Loucy (cell line): ENCODE measurements around the gene SMIM5.

Experiments
- EZH2phosphoT487 ChIP-seq: fragments of 200-600 bp; IDR thresholded peaks from 2 replicates; pipeline ENCODE4 v1.6.1; 2018; ENCODE audit warnings: antibody characterized with exemption, mild to moderate bottlenecking, moderate library complexity, borderline replicate concordance
- TF ChIP-seq, protein P1 (sequence below): fragments of 200-600 bp; sonication (generic); conservative IDR thresholded peaks from 2 replicates; pipeline ENCODE4 v1.5.1; 2014; ENCODE audit warnings: mild to moderate bottlenecking, antibody characterized with exemption, low read length

DNA sequence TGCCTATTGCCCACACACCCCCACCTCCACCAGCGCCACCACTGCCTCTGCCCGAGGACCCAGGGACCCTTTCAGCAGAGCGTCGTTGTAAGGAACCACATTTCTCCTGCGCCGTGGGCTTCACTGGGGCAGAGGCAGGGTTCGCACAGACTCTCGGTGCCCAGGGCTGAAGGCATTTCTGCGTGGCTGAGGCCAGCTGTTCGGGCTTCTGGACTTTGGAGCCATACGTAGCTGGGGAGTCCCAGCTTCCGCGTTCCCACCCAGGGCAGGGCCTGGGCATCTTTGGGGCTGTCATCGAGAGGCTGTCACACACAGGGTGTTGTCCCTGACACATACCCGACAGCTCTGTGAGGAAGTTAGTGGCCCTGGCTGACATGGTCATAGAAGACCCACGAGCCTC, 16.0 kb upstream of the SMIM5 start:
- TF ChIP-seq, protein P1, sequence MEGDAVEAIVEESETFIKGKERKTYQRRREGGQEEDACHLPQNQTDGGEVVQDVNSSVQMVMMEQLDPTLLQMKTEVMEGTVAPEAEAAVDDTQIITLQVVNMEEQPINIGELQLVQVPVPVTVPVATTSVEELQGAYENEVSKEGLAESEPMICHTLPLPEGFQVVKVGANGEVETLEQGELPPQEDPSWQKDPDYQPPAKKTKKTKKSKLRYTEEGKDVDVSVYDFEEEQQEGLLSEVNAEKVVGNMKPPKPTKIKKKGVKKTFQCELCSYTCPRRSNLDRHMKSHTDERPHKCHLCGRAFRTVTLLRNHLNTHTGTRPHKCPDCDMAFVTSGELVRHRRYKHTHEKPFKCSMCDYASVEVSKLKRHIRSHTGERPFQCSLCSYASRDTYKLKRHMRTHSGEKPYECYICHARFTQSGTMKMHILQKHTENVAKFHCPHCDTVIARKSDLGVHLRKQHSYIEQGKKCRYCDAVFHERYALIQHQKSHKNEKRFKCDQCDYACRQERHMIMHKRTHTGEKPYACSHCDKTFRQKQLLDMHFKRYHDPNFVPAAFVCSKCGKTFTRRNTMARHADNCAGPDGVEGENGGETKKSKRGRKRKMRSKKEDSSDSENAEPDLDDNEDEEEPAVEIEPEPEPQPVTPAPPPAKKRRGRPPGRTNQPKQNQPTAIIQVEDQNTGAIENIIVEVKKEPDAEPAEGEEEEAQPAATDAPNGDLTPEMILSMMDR, result no peak
- no peak for TF ChIP-seq EZH2phosphoT487
